Measurements from ENCODE around the gene ECE1. TPM values are rescaled to one million over a fixed set of nuclear protein-coding genes. Genes with fewer than 3 reads are reported as not detected.
"Not testable (repeated sequence)": the region's sequence is repeated elsewhere in the genome, so short reads cannot be mapped to it uniquely, and the experiment has no call there.

ECE1 gene
- total RNA-seq, 1 experiment from 2014 or later = 101 TPM

GRCh38 chr1:21174654-21175323, 115.5 kb downstream of the ECE1 start:
- intact Hi-C loops (cut with micrococcal nuclease; ENCODE audit: unreplicated experiment) = no loop called here
- Mint-ChIP-seq H3K4me3 (ENCODE audit: low read depth, unreplicated experiment) (peak overlapping the region; percentile 79), H3K27me3 (ENCODE audit: unreplicated experiment) (no peaks in the 10 kb centered on the region), H3K9me3 (ENCODE audit: low read depth, unreplicated experiment) (no peaks in the 10 kb centered on the region), H3K36me3 (ENCODE audit: insufficient read depth, unreplicated experiment) (peaks cover 42% of the 10 kb centered on the region), H3K27ac (ENCODE audit: unreplicated experiment) (peak overlapping the region; percentile 96), H3K4me1 (ENCODE audit: low read depth, unreplicated experiment) (peaks cover 15% of the 10 kb centered on the region)
- no peak for DNase-seq
- no TSS peak for BruUV-seq (replicated peaks)
- no peak for TF ChIP-seq CTCF (IDR thresholded peaks at IDR 0.05; ENCODE audit: unreplicated experiment)
- CTCF ChIA-PET = no interaction called here

- H3K36me3 Mint-ChIP-seq (ENCODE audit: insufficient read depth, unreplicated experiment) = peaks cover 42% of the 10 kb centered on the region
- H3K27me3 Mint-ChIP-seq (ENCODE audit: unreplicated experiment) = no peaks in the 10 kb centered on the region
- CTCF ChIA-PET = interaction anchor here (1.3 kb wide), 1 partner anchor 303 kb away, joined by 3 read pairs; no protein-coding TSS in a partner anchor
- peak overlapping the region; percentile 96 for H3K27ac Mint-ChIP-seq (ENCODE audit: unreplicated experiment)
- peak overlapping the region; percentile 79 for H3K4me3 Mint-ChIP-seq (ENCODE audit: low read depth, unreplicated experiment)
- H3K4me1 Mint-ChIP-seq (ENCODE audit: low read depth, unreplicated experiment) = peaks cover 15% of the 10 kb centered on the region
- no TSS peak for BruUV-seq (replicated peaks)
- H3K9me3 Mint-ChIP-seq (ENCODE audit: low read depth, unreplicated experiment) = no peaks in the 10 kb centered on the region
- TF ChIP-seq CTCF (IDR thresholded peaks at IDR 0.05; ENCODE audit: unreplicated experiment) = no peak
- no peak for DNase-seq
- intact Hi-C loops (cut with micrococcal nuclease; ENCODE audit: unreplicated experiment) = no loop called here
Measured at GRCh38 chr1:21174230-21174629, 116.0 kb downstream of the ECE1 start.

- H3K27me3 Mint-ChIP-seq (ENCODE audit: unreplicated experiment); intact Hi-C loops (cut with micrococcal nuclease; ENCODE audit: unreplicated experiment); BruUV-seq (replicated peaks); DNase-seq; H3K4me3 Mint-ChIP-seq (ENCODE audit: low read depth, unreplicated experiment); H3K9me3 Mint-ChIP-seq (ENCODE audit: low read depth, unreplicated experiment); H3K27ac Mint-ChIP-seq (ENCODE audit: unreplicated experiment): not testable (repeated sequence)
- Mint-ChIP-seq H3K4me1 (ENCODE audit: low read depth, unreplicated experiment) (peaks cover 15% of the 10 kb centered on the region), H3K36me3 (ENCODE audit: insufficient read depth, unreplicated experiment) (peaks cover 47% of the 10 kb centered on the region)
- CTCF ChIA-PET = interaction anchor here (1.3 kb wide), 1 partner anchor 301 kb away, joined by 3 read pairs; no protein-coding TSS in a partner anchor
Measured at GRCh38 chr1:21173096-21173495, 117.2 kb downstream of the ECE1 start.

DNA sequence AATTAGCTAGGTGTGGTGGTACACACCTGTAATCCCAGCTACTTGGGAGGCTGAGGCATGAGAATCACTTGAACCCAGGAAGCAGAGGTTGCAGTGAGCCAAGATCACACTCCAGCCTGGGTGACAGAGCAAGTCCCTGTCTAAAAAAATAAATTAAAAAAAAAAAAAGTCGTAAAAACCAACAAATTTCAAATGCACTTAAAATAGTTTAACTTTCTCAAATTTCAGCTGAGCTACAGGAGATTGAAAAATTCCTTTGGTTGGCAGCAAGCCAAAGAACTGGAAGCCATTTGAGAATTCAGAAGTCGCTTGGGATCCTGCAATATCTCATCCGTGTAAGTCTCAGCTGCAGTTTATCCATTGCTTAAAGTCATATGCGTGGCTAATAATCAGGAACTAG, 119.4 kb downstream of the ECE1 start:
- intact Hi-C loops (cut with micrococcal nuclease; ENCODE audit: unreplicated experiment); H3K4me3 Mint-ChIP-seq (ENCODE audit: low read depth, unreplicated experiment); CTCF ChIA-PET; BruUV-seq (replicated peaks); H3K9me3 Mint-ChIP-seq (ENCODE audit: low read depth, unreplicated experiment); H3K27me3 Mint-ChIP-seq (ENCODE audit: unreplicated experiment); H3K27ac Mint-ChIP-seq (ENCODE audit: unreplicated experiment); DNase-seq: not testable (repeated sequence)
- Mint-ChIP-seq H3K4me1 (ENCODE audit: low read depth, unreplicated experiment) (peaks cover 15% of the 10 kb centered on the region), H3K36me3 (ENCODE audit: insufficient read depth, unreplicated experiment) (peaks cover 41% of the 10 kb centered on the region)

DNA sequence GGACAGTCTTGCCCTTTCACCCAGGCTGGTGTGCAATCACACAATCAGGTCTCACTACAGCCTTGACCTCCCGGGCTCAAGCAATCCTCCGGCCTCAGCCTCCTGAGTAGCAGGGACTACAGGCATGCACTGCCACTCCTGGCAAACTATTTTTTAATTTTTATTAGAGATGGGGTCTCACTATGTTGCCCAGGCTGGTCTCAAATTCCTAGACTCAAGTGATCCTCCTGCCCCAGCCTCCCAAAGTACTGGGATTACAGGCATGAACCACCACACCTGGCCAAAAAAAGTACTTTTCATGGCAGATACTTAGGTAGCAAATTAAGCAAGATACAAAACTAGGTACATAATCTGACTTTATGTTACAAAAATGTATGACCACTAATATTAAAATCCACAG, 121.8 kb downstream of the ECE1 start:
- TF ChIP-seq CTCF (IDR thresholded peaks at IDR 0.05; ENCODE audit: unreplicated experiment) = no peak
- intact Hi-C loops (cut with micrococcal nuclease; ENCODE audit: unreplicated experiment) = no loop called here
- Mint-ChIP-seq H3K36me3 (ENCODE audit: insufficient read depth, unreplicated experiment) (peaks cover 25% of the 10 kb centered on the region), H3K27me3 (ENCODE audit: unreplicated experiment) (no peaks in the 10 kb centered on the region), H3K4me3 (ENCODE audit: low read depth, unreplicated experiment) (no peak overlapping the region), H3K9me3 (ENCODE audit: low read depth, unreplicated experiment) (peaks cover 3% of the 10 kb centered on the region), H3K4me1 (ENCODE audit: low read depth, unreplicated experiment) (peaks cover 15% of the 10 kb centered on the region), H3K27ac (ENCODE audit: unreplicated experiment) (no peak overlapping the region)
- DNase-seq = no peak
- CTCF ChIA-PET = interaction anchor here (0.6 kb wide), 1 partner anchor 11 kb away, joined by 3 read pairs; no protein-coding TSS in a partner anchor
- no TSS peak for BruUV-seq (replicated peaks)

Other genes starting within 250 kb of the ECE1 start
- 39.9 and 44.1 TPM in 2 replicates for gene EIF4G3, start 113.6 kb downstream of the ECE1 start, total RNA-seq (2022)
- 6.7 and 6.9 TPM in 2 replicates for gene NBPF3, start 149.7 kb upstream of the ECE1 start, total RNA-seq (2022)
- gene ALPL, start 219.0 kb upstream of the ECE1 start, total RNA-seq (2022) = 0.31 and 0.93 TPM in 2 replicates